CD4-positive, alpha-beta T cell treated with Interferon alpha-2 for 1 hour (primary cell): ENCODE measurements around the gene CASR.
"Not testable (repeated sequence)": the region's sequence is repeated elsewhere in the genome, so short reads cannot be mapped to it uniquely, and the experiment has no call there.

ENCODE experiments used
- DNase-seq, 2 donors: peaks; one replicate each; pipeline ENCODE4 v3.0.0-alpha.2; 2020 to 2022

CASR gene, protein sequence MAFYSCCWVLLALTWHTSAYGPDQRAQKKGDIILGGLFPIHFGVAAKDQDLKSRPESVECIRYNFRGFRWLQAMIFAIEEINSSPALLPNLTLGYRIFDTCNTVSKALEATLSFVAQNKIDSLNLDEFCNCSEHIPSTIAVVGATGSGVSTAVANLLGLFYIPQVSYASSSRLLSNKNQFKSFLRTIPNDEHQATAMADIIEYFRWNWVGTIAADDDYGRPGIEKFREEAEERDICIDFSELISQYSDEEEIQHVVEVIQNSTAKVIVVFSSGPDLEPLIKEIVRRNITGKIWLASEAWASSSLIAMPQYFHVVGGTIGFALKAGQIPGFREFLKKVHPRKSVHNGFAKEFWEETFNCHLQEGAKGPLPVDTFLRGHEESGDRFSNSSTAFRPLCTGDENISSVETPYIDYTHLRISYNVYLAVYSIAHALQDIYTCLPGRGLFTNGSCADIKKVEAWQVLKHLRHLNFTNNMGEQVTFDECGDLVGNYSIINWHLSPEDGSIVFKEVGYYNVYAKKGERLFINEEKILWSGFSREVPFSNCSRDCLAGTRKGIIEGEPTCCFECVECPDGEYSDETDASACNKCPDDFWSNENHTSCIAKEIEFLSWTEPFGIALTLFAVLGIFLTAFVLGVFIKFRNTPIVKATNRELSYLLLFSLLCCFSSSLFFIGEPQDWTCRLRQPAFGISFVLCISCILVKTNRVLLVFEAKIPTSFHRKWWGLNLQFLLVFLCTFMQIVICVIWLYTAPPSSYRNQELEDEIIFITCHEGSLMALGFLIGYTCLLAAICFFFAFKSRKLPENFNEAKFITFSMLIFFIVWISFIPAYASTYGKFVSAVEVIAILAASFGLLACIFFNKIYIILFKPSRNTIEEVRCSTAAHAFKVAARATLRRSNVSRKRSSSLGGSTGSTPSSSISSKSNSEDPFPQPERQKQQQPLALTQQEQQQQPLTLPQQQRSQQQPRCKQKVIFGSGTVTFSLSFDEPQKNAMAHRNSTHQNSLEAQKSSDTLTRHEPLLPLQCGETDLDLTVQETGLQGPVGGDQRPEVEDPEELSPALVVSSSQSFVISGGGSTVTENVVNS

DNA sequence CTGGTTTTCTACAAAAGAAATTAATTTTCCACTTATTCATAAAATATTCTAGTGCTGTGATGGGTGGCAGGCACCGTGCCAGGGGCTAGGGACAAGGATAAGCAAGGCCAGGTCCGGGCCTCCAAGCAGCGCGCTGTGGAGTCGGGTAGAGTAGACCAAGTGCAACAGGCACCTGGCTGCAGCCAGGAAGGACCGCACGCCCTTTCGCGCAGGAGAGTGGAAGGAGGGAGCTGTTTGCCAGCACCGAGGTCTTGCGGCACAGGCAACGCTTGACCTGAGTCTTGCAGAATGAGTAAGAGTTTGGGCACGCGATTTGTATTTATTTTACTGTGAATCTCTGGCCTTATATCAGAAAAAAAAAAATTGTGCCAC is at the start of gene CASR:
TSS of gene CASR (plus strand) at position 148 of the 372 bp plus-strand sequence. CDS start 70,522 bp downstream, outside the sequence.
- DNase-seq: no peak

GRCh38 chr3:122146466-122146865 is 37.0 kb upstream of the CASR start:
- no peak for DNase-seq

GRCh38 chr3:122148941-122149627 is 34.4 kb upstream of the CASR start:
- DNase-seq: no peak

GRCh38 chr3:122151480-122151879 is 32.0 kb upstream of the CASR start:
- no peak for DNase-seq

- not testable (repeated sequence) for DNase-seq
These were observed 18.5 kb upstream of the CASR start for GRCh38 chr3:122164983-122165382.

DNA sequence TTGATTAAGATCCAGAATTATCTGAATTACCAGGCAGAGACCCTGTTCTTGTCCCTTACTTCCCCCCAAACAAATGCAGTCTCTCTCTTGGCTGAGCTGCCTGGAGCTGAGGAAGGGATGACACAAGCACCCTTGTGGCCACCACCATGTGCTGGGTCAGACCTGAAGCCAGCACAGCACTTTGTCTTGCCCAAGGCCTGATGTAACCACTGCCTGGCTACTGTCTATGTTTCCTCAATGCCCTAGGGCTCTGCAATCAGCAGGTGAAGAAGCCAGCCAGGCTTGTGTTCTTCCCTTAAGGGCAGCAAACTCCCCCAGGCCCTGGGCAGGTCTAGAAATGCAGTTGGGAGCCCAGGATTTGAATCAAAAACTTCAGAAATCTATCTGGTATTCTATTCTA is 15.8 kb upstream of the CASR start:
- DNase-seq: no peak

DNA sequence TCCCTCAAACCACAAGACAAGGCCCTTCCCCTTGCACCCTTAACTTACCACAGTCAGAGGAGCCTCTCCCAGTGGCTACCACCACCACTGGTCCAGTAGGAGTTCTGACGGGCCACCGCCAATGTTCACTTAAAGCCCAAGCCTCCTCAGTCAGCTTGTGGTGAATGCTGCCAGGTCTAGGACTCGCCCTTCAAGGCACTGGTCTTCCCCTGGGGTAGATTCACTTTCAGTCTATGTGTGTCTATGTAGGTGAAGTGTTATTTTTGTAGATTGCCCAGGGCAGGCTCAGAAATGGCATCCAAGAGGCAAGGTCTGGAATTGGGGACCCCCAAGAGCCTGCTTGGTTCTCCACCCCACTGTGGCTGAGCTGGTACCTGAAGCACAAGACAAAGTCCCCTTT is 15.4 kb upstream of the CASR start:
- no peak for DNase-seq

DNA sequence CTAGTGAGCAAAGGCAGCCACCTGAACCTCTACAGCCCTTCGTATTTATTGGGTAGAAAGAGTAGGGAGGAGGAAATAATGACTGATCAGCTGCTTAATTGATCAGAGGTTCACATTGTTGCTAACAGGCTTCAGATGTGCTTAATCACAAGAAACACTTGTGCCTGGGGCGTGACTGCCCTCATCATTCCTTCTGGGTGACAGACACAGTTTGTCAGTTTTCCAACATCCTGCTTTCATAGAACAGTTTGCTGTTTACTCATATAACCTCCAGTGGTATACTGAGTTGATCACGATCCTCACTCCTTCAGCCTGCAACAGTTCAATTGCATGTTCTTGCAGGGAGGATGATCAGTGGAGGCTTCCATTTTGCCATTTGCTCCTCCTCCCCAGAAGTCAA is 13.6 kb upstream of the CASR start:
- DNase-seq: no peak

- DNase-seq: not testable (repeated sequence)
These were observed 12.1 kb upstream of the CASR start for GRCh38 chr3:122171361-122171760.

- no peak for DNase-seq
These were observed 4.8 kb upstream of the CASR start for GRCh38 chr3:122178711-122179110.

- DNase-seq: no peak
These were observed 574 bp downstream of the CASR start for GRCh38 chr3:122183893-122184590.

- no peak for DNase-seq
These were observed 1.1 kb downstream of the CASR start for GRCh38 chr3:122184591-122184929.

- no peak for DNase-seq
These were observed 2.9 kb downstream of the CASR start for GRCh38 chr3:122186372-122186771.

DNA sequence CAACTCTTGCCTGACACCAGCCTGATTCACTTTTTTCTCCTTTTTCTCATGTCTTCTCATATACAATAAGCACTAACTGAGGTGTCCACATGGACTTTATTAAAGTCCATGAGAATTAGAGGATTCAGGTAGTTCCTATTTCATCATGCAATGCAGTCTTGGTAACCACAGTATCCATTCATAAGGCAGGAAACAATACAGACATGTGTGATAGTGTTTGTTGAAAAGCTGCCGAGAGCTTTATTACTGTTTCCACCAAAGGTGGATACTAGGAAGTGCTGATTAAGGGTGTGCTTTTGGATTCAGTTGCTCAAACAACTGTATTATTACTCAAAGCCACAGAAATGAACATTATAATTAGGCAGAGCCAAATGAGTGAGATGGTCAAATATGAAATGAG is 5.3 kb downstream of the CASR start:
- DNase-seq: no peak

DNA sequence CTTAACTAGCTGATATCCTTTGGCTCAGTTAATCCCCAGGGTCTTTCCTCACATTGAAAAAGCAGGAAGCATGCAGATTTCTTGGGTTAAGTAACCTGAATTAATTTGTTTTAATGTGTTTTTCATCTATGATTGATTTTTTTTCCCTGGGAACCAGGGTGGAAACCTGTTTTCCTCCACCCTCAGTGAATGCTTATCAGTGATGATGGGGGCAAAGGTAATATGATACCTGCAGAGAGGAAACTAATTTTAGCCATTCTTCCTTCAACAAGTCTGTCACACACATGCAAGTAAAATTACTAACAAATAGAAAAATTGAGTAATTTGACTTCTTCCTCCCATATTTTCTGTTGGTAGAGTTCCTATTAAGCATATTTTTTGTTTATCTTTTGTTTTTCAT is 5.9 kb downstream of the CASR start:
- DNase-seq: no peak

GRCh38 chr3:122190525-122190924 is 7.1 kb downstream of the CASR start:
- DNase-seq: no peak

DNA sequence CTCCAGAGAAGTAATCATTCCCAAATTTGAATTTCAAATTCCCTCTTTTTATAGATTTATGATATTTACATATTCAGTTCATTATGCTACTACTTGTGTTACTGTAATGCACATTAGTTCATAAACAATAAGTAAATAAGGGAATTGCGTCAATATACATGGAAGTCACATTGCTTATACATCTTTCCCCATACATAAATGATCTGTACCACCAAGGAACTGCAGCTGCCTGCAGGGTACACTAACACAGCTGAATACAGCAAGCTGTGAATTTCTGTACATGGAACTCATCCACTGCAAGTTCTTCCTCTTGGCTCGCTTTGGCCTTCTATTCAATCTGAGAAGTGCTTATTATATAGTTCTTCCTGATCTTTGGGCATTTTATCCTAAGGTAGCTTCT is 15.5 kb downstream of the CASR start:
- DNase-seq: no peak

DNA sequence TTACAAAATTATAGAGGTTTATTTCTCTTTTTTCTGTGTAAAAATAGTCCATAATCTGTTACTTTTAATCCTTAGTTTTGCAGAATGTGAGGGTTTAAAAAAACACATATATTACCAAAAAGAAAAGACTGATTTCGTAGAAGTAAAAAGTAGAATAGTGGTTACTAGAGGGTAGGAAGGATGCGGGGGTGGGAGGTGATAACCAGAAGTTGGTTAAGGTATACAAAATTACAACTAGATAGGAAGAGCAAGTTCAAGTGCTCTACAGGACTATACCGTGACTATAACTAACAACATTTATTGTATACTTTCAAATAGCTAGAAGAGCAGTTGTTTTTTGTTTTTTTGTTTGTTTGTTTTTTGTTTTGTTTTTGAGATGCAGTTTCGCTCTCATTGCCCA is 16.1 kb downstream of the CASR start:
- no peak for DNase-seq

- DNase-seq: no peak
These were observed 17.2 kb downstream of the CASR start for GRCh38 chr3:122200661-122201060.

DNA sequence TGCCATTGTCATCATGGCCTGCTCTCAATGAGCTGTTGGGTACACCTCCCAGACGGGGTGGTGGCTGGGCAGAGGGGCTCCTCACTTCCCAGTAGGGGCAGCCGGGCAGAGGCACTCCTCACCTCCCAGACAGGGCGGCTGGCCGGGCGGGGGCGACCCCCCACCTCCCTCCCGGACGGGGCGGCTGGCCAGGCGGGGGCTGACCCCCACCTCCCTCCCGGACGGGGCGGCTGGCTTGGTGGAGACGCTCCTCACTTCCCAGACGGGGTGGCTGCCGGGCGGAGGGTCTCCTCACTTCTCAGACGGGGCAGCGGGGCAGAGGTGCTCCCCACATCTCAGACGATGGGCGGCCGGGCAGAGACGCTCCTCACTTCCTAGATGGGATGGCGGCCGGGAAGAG is 18.0 kb downstream of the CASR start:
- DNase-seq: not testable (repeated sequence)

GRCh38 chr3:122208579-122208978 is 25.1 kb downstream of the CASR start:
- DNase-seq: no peak

DNA sequence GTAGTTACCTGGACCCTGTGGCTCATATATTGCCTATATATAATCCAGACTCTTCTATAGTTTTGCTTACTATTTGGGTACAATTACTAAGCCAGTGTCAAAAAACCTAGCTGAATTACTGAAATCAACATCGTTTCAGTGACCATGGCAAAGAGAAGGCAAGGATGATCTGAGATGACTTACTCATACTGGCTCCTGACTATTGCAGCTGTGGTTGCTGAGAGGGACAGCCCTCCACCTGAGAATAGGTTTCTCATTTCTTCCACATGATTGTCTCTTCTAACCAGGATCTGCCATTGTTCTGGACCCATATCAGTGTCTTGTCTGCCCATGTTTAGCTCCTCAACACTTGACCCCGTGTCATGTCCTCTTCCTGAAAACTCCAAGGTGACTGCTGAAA is 30.2 kb downstream of the CASR start:
- no peak for DNase-seq

DNA sequence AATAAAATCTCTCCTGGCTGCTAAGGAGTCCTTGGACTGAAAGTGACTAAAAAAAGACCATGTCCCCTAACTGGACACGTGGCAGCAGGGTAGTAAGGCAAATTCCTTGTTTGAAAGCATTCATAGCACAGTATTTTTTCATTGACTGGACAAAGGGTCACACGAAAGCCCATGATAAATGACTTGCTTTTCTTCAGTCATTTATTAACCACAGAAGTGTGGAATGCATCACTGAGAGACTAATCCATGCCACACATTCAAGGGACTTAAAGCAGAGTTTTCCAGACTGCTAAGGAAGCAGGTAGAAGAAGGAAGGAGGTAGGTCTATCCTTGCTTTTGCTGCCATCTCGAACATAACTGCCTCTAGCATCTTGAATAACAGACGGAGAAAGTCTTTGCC is 31.2 kb downstream of the CASR start:
- no peak for DNase-seq
